ENCODE results near the gene KREMEN2. TPM values are rescaled to one million over a fixed set of nuclear protein-coding genes. Genes with fewer than 3 reads are reported as not detected.

KREMEN2 gene
- total RNA-seq, 1 donor = not detected

- no peak for TF ChIP-seq CTCF (IDR thresholded peaks at IDR 0.05; ENCODE audit: insufficient read depth, low read length)
- no peak for DNase-seq (ENCODE audit: low read depth)
- no peak overlapping the region for H3K4me3 ChIP-seq (ENCODE audit: low read depth, low read length)
Observed at GRCh38 chr16:2966043-2966807, 2.1 kb downstream of the KREMEN2 start.

- DNase-seq (ENCODE audit: low read depth) = no peak
Observed at GRCh38 chr16:2966808-2967191, 2.7 kb downstream of the KREMEN2 start.

GRCh38 chr16:2967211-2967631 lies 3.1 kb downstream of the KREMEN2 start:
- no peak for TF ChIP-seq CTCF (IDR thresholded peaks at IDR 0.05; ENCODE audit: insufficient read depth, low read length)
- H3K4me3 ChIP-seq (ENCODE audit: low read depth, low read length) = no peak overlapping the region
- DNase-seq (ENCODE audit: low read depth) = no peak

More at GRCh38 chr16:2966808-2967191, 2.7 kb downstream of the KREMEN2 start:
- H3K4me3 ChIP-seq (ENCODE audit: low read depth, low read length) = no peak overlapping the region
- no peak for TF ChIP-seq CTCF (IDR thresholded peaks at IDR 0.05; ENCODE audit: insufficient read depth, low read length)

- no peak overlapping the region for H3K4me3 ChIP-seq (ENCODE audit: low read depth, low read length)
- DNase-seq (ENCODE audit: low read depth) = no peak
- TF ChIP-seq CTCF (IDR thresholded peaks at IDR 0.05; ENCODE audit: insufficient read depth, low read length) = no peak
Observed at GRCh38 chr16:2967721-2968161, 3.7 kb downstream of the KREMEN2 start.

- no peak overlapping the region for H3K4me3 ChIP-seq (ENCODE audit: low read depth, low read length)
- no peak for TF ChIP-seq CTCF (IDR thresholded peaks at IDR 0.05; ENCODE audit: insufficient read depth, low read length)
- no peak for DNase-seq (ENCODE audit: low read depth)
Observed at GRCh38 chr16:2968368-2968737, 4.3 kb downstream of the KREMEN2 start.

- peak; percentile 75 for DNase-seq (ENCODE audit: low read depth)
- H3K4me3 ChIP-seq (ENCODE audit: low read depth, low read length) = peak within 1 kb of the TSS; percentile 69
- no peak for TF ChIP-seq CTCF (IDR thresholded peaks at IDR 0.05; ENCODE audit: insufficient read depth, low read length)
Observed at GRCh38 chr16:2968738-2969544, 4.9 kb downstream of the KREMEN2 start, which contains the start of gene PAQR4. Gene PAQR4 (plus strand): TSS chr16:2969348. CDS start chr16:2969675, 327 bp downstream.
